K562 (cell line): Measurements from ENCODE around the gene PIK3CB. TPM values are rescaled to one million over a fixed set of nuclear protein-coding genes. Genes with fewer than 3 reads are reported as not detected.

Source experiments
- ATAC-seq: fragments of 200-7000 bp; cut with Tn5 transposase; 3 replicates; pipeline ENCODE4 v1.9.1; 2020; ENCODE audit warnings: moderate library complexity
- BruUV-seq: library from RNA; stranded (reverse); fragments of 400-500 nt; replicated peaks from 2 replicates; lab custom pipeline; 2021; lab: Mats Ljungman, UMichigan
- CTCF ChIA-PET: fragments of 300-600 bp; formaldehyde crosslinking; extraction: SDS; loops from one replicate; lab custom pipeline; 2021; ENCODE audit warnings: low intra/inter-chr PET ratio; lab: Yijun Ruan, JAX
- POLR2A ChIA-PET: fragments of 300-600, 350-650 bp; sonication (Branson Sonifier 250); formaldehyde crosslinking; extraction: SDS; loops from one replicate; lab custom pipeline; 2021; ENCODE audit warnings: antibody characterized with exemption, inconsistent platforms; lab: Yijun Ruan, JAX
- DNase-seq, 4 experiments: peaks; one replicate each; pipeline versions ENCODE4 v3.0.0 to v3.0.0-alpha.2; 2011 to 2018; ENCODE audit warnings: low spot score in 3 of 4, mixed read lengths in 3 of 4; ENCODE audit errors: extremely low read depth in 1 of 4
- FAIRE-seq: peaks from 2 replicates; lab custom pipeline; 2011; peaks lifted over from hg19 to GRCh38; lab: Jason Lieb, UNC
- H2AFZ ChIP-seq: 2 replicates; pipeline ENCODE4 v1.6.0; 2011; ENCODE audit warnings: low read depth, low read length, control low read depth, inconsistent platforms
- H3K27ac ChIP-seq: fragments of 200-600 bp; 3 replicates; pipeline ENCODE4 v1.8.0; 2011; ENCODE audit warnings: low read depth, mild to moderate bottlenecking, control low read depth, inconsistent platforms, low read length, moderate library complexity, mixed read lengths; ENCODE audit errors: extremely low read depth
- H3K27me3 ChIP-seq, 2 experiments: fragments of 300-600 bp in 1 of 2; 2 replicates in 1 of 2; 3 replicates in 1 of 2; pipeline versions ENCODE4 v1.6.0 to v1.8.0; 2011; ENCODE audit warnings: inconsistent platforms in 2 of 2, low read length in 2 of 2, mild to moderate bottlenecking in 1 of 2, mixed read lengths in 1 of 2, moderate library complexity in 1 of 2; ENCODE audit not compliant: control insufficient read depth in 2 of 2, insufficient read depth in 2 of 2
- H3K36me3 ChIP-seq: fragments of 300-600 bp; 3 replicates; pipeline ENCODE4 v1.8.0; 2011; ENCODE audit warnings: mild to moderate bottlenecking, low read length, inconsistent platforms; ENCODE audit not compliant: control insufficient read depth, insufficient read depth
- H3K4me1 ChIP-seq, 2 experiments: fragments of 200-600 bp in 1 of 2; replicated peaks in 1 of 2; 2 replicates in 1 of 2; 3 replicates in 1 of 2; pipeline versions ENCODE4 v1.5.1 to v1.8.0; 2011; ENCODE audit warnings: inconsistent platforms in 2 of 2, low read length in 2 of 2, mild to moderate bottlenecking in 1 of 2, mixed read lengths in 1 of 2, moderate library complexity in 1 of 2; ENCODE audit not compliant: control insufficient read depth in 2 of 2, insufficient read depth in 2 of 2
- H3K4me2 ChIP-seq: 2 replicates; pipeline ENCODE4 v1.6.1; 2011; ENCODE audit warnings: low read length, control low read depth, inconsistent platforms, mixed read lengths; ENCODE audit not compliant: insufficient read depth
- H3K4me3 ChIP-seq: fragments of 200-600 bp; sonication (generic), shearing (Covaris generic); 2 replicates; pipeline ENCODE4 v1.5.1; 2016; ENCODE audit warnings: control low read depth, inconsistent platforms
- H3K79me2 ChIP-seq: fragments of 200-600 bp; 3 replicates; pipeline ENCODE4 v1.8.0; 2011; ENCODE audit warnings: low read length, inconsistent platforms; ENCODE audit not compliant: control insufficient read depth, insufficient read depth
- H3K9ac ChIP-seq, 2 experiments: 2 replicates each; pipeline versions ENCODE4 v1.6.0 to v1.6.1; 2011; ENCODE audit warnings: low read depth in 2 of 2, low read length in 2 of 2, control low read depth in 1 of 2, inconsistent platforms in 1 of 2, mild to moderate bottlenecking in 1 of 2, mixed read lengths in 1 of 2; ENCODE audit not compliant: insufficient read depth in 1 of 2
- H3K9me1 ChIP-seq: one replicate; pipeline ENCODE4 v1.6.0; 2011; ENCODE audit warnings: inconsistent platforms, mild to moderate bottlenecking, low read length, moderate library complexity; ENCODE audit not compliant: control insufficient read depth, insufficient read depth
- H3K9me3 ChIP-seq: replicated peaks from 2 replicates; pipeline ENCODE4 v1.5.1; 2011; ENCODE audit warnings: low read depth, low read length, inconsistent platforms; ENCODE audit not compliant: control insufficient read depth, insufficient read depth
- H4K20me1 ChIP-seq: replicated peaks from 2 replicates; pipeline ENCODE4 v1.6.1; 2011; ENCODE audit warnings: low read length, inconsistent platforms, mixed read lengths; ENCODE audit not compliant: control insufficient read depth, insufficient read depth
- ARHGAP35 ChIP-seq: fragments of 450-650 bp; IDR thresholded peaks from 2 replicates; pipeline ENCODE4 v1.6.1; 2018; ENCODE audit not compliant: partially characterized antibody
- BACH1 ChIP-seq: fragments of 200-800 bp; sonication (Bioruptor generic); IDR thresholded peaks from 2 replicates; pipeline ENCODE4 v1.6.1; 2016; ENCODE audit warnings: missing genetic modification characterization, missing compliant biosample characterization
- CTBP1 ChIP-seq: fragments of 450-650 bp; IDR thresholded peaks from 2 replicates; pipeline ENCODE4 v1.6.1; 2016; ENCODE audit warnings: borderline replicate concordance
- DACH1 ChIP-seq: fragments of 450-650 bp; IDR thresholded peaks from 2 replicates; pipeline ENCODE4 v1.6.1; 2018; ENCODE audit not compliant: partially characterized antibody
- DIDO1 ChIP-seq: fragments of 450-650 bp; IDR thresholded peaks from 2 replicates; pipeline ENCODE4 v1.6.1; 2016; ENCODE audit warnings: low read depth, missing biosample characterization, missing genetic modification characterization
- E2F3 ChIP-seq: fragments of 250-450 bp; sonication (Bioruptor Pico); IDR thresholded peaks from 2 replicates; pipeline ENCODE4 v1.4.0; 2020; ENCODE audit warnings: mild to moderate bottlenecking
- TBP ChIP-seq: optimal IDR thresholded peaks from 2 replicates; pipeline ENCODE3; 2011; ENCODE audit warnings: low read depth, low read length, improper control_type of control experiment
- ZNF445 ChIP-seq: fragments of 250-450 bp; sonication (Bioruptor Pico); IDR thresholded peaks from 2 replicates; pipeline ENCODE4 v1.4.0; 2020; ENCODE audit warnings: low read depth, mild to moderate bottlenecking, moderate library complexity
- WGBS: fragments of 100-300 bp; shearing (Covaris generic); methylation state at CpG from one replicate; pipeline ENCODE4 v1.1.6; 2016; ENCODE audit warnings: low coverage, mixed read lengths; ENCODE audit not compliant: insufficient coverage; ENCODE audit errors: missing lambda C conversion rate; 5-methylcytosine and 5-hydroxymethylcytosine counted together
- in situ Hi-C: fragments of 300-500 bp; cut with MboI; formaldehyde crosslinking; loops from 4 replicates; pipeline ENCODE4 v1.15.0; 2018; ENCODE audit warnings: inconsistent platforms, mixed read lengths
- intact Hi-C: fragments of 100-400 bp; cut with micrococcal nuclease; formaldehyde crosslinking; loops from 2 replicates; pipeline ENCODE4 v1.14.2; 2022
- polyA plus RNA-seq, 8 experiments: library from polyadenylated mRNA; depleted of rRNA in 4 of 8; stranded (reverse) in 5 of 8; unstranded in 3 of 8; fragments of >200 nt; fragmentation: Nextera tagmentation in 2 of 8; fragmentation: Illumina TruSeq in 1 of 8; extraction: Ambion mirVana in 2 of 8; extraction: Trizol in 1 of 8; gene quantifications; 2 replicates each; pipeline versions ENCODE4 v1.2.1 to v1.2.3, GENCODE V29; 2011 to 2014; ENCODE audit warnings: inconsistent platforms in 1 of 8, missing spikeins in 1 of 8
- total RNA-seq, 7 experiments: library from RNA; depleted of rRNA in 6 of 7; stranded (reverse); fragments of >200 nt in 6 of 7; fragmentation: Illumina TruSeq in 2 of 7; extraction: Trizol in 2 of 7; gene quantifications; 2 replicates each; pipeline versions ENCODE4 v1.2.1 to v1.2.3, GENCODE V29; 2011 to 2021; ENCODE audit warnings: low replicate concordance in 1 of 7
- TF ChIP-seq, protein P1 (sequence below): sonication (generic); formaldehyde crosslinking; IDR thresholded peaks from 2 replicates; pipeline ENCODE4 v1.8.1; 2023; ENCODE audit warnings: mild to moderate bottlenecking, missing genetic modification reagents
- TF ChIP-seq, protein P2 (sequence below), 2 experiments: fragments of 450-650 bp; IDR thresholded peaks; 2 replicates each; pipeline ENCODE4 v1.6.1; 2018; ENCODE audit warnings: mild to moderate bottlenecking in 2 of 2, low read depth in 1 of 2; ENCODE audit not compliant: partially characterized antibody in 2 of 2
- TF ChIP-seq, protein P3 (sequence below): fragments of 250-450 bp; sonication (Bioruptor Pico); IDR thresholded peaks from 2 replicates; pipeline ENCODE4 v1.4.0; 2020; ENCODE audit warnings: mild to moderate bottlenecking, moderate library complexity

Gene PIK3CB
- total and polyA plus RNA-seq, 9 of the 15 experiments (the other 6 are each of a cell fraction or from before 2014, with no cell fraction given), result 15.3 to 62.6 (median 28.3) TPM

DNA sequence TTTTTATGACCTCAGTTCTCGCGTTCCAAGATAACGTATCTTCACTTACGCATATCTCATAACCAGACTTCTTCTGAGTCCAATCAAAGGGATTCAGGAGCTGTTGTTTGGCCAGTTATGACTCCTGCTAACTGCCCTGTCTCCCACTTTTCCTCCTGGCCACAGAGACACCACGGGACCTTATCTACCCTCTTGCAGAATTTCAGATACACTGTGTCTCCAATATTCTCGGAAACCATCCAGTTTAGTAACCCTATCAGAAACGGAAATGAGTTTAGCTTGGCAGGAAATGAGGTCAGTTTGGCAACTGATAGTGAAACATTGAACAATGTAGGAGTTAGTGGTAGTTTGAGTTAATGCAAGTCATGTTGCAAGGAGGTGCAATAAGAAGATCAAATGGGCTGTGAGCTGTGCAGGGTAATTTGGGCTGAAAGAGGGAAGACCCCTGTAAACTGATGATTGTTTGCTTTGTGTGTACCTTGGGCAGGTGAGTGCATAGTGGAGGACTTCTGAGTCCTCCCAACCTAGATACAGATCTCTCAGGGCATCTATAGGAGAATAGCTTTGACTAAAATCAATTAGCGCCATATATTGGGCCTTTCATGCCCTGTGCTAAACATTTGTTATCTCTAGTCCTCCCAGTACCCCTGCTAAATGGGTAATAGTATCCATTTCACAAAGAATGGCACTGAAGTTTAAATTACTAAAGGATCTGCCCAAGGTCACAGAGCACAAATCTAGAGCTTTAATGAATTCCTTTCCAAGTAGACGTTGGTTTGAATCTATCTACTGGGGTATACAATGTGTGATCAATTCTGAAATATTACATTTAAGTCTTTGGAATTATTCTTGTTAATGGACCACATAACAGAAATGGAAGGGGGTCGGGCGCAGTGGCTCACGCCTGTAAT lies 41.3 kb upstream of the PIK3CB start:
- peak; percentile 94 for ATAC-seq
- intact Hi-C loops (loop anchor here (1.0 kb wide), 3 partner anchors 13 to 42 kb away; partner anchors contain the start of gene PIK3CB), in situ Hi-C loops (no loop called here)
- FAIRE-seq, result peak; percentile 99
- Histone ChIP-seq H3K9me3 (peaks cover 9% of the 10 kb centered on the region; the same call in 1 of the 2 replicates), H3K4me1 (peaks cover 5 to 29% of the 10 kb centered on the region in 2 experiments; a peak in 3 of 5 replicates), H3K27me3 (no peaks in the 10 kb centered on the region), H3K79me2 (no peaks in the 10 kb centered on the region), H3K9ac (peak overlapping the region in 1 of 2 experiments; percentile 84; a peak in 2 of 4 replicates), H4K20me1 (no peaks in the 10 kb centered on the region), H3K9me1 (no peaks in the 10 kb centered on the region), H3K4me2 (peak overlapping the region; percentile 82), H2AFZ (peak overlapping the region; percentile 54), H3K27ac (peak overlapping the region; percentile 98), H3K4me3 (peak overlapping the region; percentile 10), H3K36me3 (no peaks in the 10 kb centered on the region)
- TSS peak; percentile 98 for BruUV-seq
- ChIA-PET CTCF (no interaction called here), POLR2A (interaction anchor here (0.7 to 2.8 kb wide), 15 partner anchors 9 to 69 kb away, joined by 3 to 17 read pairs (median 4); no protein-coding TSS in a partner anchor)
- 21% methylated on average over 12 of the region's 12 CpGs for whole genome bisulfite sequencing
- DNase-seq, result peak; percentile 91 to 98 (median 93)
- 0 out of 2 replicates have a peak, but pooled peaks have one; percentile 33 for TF ChIP-seq ZNF445 (CRISPR knock-in tag)
- TF ChIP-seq DIDO1 (tag), result no peak
- TF ChIP-seq E2F3 (CRISPR knock-in tag), result no peak
- TF ChIP-seq DACH1, result peak; percentile 75
- TF ChIP-seq, protein P1, sequence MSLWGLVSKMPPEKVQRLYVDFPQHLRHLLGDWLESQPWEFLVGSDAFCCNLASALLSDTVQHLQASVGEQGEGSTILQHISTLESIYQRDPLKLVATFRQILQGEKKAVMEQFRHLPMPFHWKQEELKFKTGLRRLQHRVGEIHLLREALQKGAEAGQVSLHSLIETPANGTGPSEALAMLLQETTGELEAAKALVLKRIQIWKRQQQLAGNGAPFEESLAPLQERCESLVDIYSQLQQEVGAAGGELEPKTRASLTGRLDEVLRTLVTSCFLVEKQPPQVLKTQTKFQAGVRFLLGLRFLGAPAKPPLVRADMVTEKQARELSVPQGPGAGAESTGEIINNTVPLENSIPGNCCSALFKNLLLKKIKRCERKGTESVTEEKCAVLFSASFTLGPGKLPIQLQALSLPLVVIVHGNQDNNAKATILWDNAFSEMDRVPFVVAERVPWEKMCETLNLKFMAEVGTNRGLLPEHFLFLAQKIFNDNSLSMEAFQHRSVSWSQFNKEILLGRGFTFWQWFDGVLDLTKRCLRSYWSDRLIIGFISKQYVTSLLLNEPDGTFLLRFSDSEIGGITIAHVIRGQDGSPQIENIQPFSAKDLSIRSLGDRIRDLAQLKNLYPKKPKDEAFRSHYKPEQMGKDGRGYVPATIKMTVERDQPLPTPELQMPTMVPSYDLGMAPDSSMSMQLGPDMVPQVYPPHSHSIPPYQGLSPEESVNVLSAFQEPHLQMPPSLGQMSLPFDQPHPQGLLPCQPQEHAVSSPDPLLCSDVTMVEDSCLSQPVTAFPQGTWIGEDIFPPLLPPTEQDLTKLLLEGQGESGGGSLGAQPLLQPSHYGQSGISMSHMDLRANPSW, result peak; percentile 58; the same call in 1 of the 2 replicates
- no peak for TF ChIP-seq ARHGAP35
- TF ChIP-seq BACH1 (tag), result peak; percentile 38
- TF ChIP-seq, protein P2, sequence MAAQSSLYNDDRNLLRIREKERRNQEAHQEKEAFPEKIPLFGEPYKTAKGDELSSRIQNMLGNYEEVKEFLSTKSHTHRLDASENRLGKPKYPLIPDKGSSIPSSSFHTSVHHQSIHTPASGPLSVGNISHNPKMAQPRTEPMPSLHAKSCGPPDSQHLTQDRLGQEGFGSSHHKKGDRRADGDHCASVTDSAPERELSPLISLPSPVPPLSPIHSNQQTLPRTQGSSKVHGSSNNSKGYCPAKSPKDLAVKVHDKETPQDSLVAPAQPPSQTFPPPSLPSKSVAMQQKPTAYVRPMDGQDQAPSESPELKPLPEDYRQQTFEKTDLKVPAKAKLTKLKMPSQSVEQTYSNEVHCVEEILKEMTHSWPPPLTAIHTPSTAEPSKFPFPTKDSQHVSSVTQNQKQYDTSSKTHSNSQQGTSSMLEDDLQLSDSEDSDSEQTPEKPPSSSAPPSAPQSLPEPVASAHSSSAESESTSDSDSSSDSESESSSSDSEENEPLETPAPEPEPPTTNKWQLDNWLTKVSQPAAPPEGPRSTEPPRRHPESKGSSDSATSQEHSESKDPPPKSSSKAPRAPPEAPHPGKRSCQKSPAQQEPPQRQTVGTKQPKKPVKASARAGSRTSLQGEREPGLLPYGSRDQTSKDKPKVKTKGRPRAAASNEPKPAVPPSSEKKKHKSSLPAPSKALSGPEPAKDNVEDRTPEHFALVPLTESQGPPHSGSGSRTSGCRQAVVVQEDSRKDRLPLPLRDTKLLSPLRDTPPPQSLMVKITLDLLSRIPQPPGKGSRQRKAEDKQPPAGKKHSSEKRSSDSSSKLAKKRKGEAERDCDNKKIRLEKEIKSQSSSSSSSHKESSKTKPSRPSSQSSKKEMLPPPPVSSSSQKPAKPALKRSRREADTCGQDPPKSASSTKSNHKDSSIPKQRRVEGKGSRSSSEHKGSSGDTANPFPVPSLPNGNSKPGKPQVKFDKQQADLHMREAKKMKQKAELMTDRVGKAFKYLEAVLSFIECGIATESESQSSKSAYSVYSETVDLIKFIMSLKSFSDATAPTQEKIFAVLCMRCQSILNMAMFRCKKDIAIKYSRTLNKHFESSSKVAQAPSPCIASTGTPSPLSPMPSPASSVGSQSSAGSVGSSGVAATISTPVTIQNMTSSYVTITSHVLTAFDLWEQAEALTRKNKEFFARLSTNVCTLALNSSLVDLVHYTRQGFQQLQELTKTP (IDR thresholded peaks at IDR 0.05; ENCODE audit: low read depth in 1 of 2, partially characterized antibody in 2 of 2), result peak; percentile 75 to 97
- TF ChIP-seq, protein P3, sequence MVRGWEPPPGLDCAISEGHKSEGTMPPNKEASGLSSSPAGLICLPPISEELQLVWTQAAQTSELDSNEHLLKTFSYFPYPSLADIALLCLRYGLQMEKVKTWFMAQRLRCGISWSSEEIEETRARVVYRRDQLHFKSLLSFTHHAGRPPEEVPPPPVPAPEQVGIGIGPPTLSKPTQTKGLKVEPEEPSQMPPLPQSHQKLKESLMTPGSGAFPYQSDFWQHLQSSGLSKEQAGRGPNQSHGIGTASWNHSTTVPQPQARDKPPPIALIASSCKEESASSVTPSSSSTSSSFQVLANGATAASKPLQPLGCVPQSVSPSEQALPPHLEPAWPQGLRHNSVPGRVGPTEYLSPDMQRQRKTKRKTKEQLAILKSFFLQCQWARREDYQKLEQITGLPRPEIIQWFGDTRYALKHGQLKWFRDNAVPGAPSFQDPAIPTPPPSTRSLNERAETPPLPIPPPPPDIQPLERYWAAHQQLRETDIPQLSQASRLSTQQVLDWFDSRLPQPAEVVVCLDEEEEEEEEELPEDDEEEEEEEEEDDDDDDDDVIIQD (CRISPR knock-in tag), result no peak
- peak; percentile 87 for TF ChIP-seq CTBP1
- TF ChIP-seq TBP, result peak; percentile 70
